Muscle of back (tissue), 13 donors: ENCODE results near the gene SFT2D1. TPM values are rescaled to one million over a fixed set of nuclear protein-coding genes. Genes with fewer than 3 reads are reported as not detected.
A peak's percentile ranks its signal among the peaks of the same experiment; 100 is the strongest.
"Not testable (repeated sequence)": the region's sequence is repeated elsewhere in the genome, so short reads cannot be mapped to it uniquely, and the experiment has no call there.

Experiments
- DNase-seq, 3 donors: peaks; one replicate each; pipeline versions ENCODE4 v3.0.0 to v3.0.0-alpha.2; 2013
- long read RNA-seq, 9 donors: transcript quantifications; one replicate each; lab custom pipeline, GENCODE V29; 2026
- polyA plus RNA-seq, 10 donors: library from polyadenylated mRNA; unstranded; fragments of 120-200 nt; gene quantifications; one replicate each; pipeline ENCODE4 v1.2.1, GENCODE V29; 2013; ENCODE audit not compliant: insufficient read length in 10 of 10

The SFT2D1 gene
- 10 to 100 TPM; 30.2 to 46.2 (median 36.5) TPM for polyA plus RNA-seq
- long read RNA-seq, donor 1, transcript SFT2D1-201 (8 exons, 1,079 nt), result major isoform, 15 of 34 reads
- long read RNA-seq, donor 1, partial matches to known transcripts, result 13 of 34 reads
- long read RNA-seq, donor 1, other reads (novel, unspliced or antisense), result 5 of 34 reads
- long read RNA-seq, donor 2, transcript SFT2D1-201 (8 exons, 1,079 nt), result major isoform, 18 of 34 reads
- long read RNA-seq, donor 2, partial matches to known transcripts, result 8 of 34 reads
- long read RNA-seq, donor 2, other reads (novel, unspliced or antisense), result 5 of 34 reads
- long read RNA-seq, donor 3, result 0 reads
- long read RNA-seq, donor 4, transcript SFT2D1-201 (8 exons, 1,079 nt), result major isoform, 21 of 29 reads
- long read RNA-seq, donor 4, partial matches to known transcripts, result 0 of 29 reads
- long read RNA-seq, donor 4, other reads (novel, unspliced or antisense), result 8 of 29 reads
- long read RNA-seq, donor 5, transcript SFT2D1-201 (8 exons, 1,079 nt), result major isoform, 28 of 39 reads
- long read RNA-seq, donor 5, partial matches to known transcripts, result 6 of 39 reads
- long read RNA-seq, donor 5, other reads (novel, unspliced or antisense), result 5 of 39 reads
- long read RNA-seq, donor 6, transcript SFT2D1-201 (8 exons, 1,079 nt), result major isoform, 24 of 38 reads
- long read RNA-seq, donor 6, partial matches to known transcripts, result 5 of 38 reads
- long read RNA-seq, donor 6, other reads (novel, unspliced or antisense), result 9 of 38 reads
- long read RNA-seq, donor 7, transcript SFT2D1-201 (8 exons, 1,079 nt), result major isoform, 13 of 14 reads
- long read RNA-seq, donor 7, partial matches to known transcripts, result 0 of 14 reads
- long read RNA-seq, donor 7, other reads (novel, unspliced or antisense), result 0 of 14 reads
- long read RNA-seq, donor 8, transcript SFT2D1-201 (8 exons, 1,079 nt), result major isoform, 17 of 28 reads
- long read RNA-seq, donor 8, partial matches to known transcripts, result 10 of 28 reads
- long read RNA-seq, donor 8, other reads (novel, unspliced or antisense), result 0 of 28 reads
- long read RNA-seq, donor 9, result 0 reads

DNA sequence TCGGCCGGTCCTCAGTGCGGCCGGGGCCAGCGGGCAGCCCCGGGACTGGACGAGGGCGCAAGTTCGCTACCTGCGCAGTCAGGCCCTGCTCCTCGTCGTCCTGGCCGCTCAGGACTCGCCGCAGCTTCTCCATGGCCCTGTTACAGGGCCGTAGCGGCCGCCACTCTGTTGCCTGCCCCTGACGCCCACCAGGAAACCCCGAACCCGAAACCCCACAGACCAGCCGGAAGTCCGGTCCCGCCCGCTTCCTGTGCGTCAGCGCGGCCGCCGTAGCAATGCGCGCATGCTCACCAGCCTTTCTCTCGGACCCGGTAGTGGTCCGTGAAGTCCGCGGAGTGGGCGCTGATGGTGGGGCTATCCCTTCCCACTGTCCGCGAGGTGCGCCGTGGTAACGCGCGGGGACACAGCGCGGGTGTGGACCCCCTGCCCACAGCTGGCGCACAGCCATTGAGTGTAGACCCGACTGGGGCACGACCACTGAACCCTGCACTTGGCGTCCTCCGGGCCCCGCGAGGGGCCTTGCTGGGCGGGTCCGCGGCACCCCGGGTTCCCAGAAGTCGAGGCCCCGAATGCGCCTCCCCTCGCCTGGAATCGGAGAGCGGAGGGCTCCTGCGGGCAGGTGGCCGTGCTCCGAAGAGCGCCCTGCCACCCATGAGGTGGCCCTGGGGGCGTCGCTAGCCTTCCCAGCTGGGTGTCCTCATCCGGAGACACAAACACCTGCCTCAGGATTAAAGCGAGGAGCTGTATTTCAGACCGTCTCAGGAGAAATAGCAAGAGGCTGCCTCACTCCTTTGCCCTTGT lies at the start of gene SFT2D1:
Gene SFT2D1, minus strand, starts transcription at position 197 of the 801 bp plus-strand sequence. Its CDS starts 64 bp downstream, at position 133.
- DNase-seq, result peak; percentile 78 to 96 (median 90)

GRCh38 chr6:166389119-166389518 lies 46.8 kb upstream of the SFT2D1 start:
- DNase-seq, result no peak

DNA sequence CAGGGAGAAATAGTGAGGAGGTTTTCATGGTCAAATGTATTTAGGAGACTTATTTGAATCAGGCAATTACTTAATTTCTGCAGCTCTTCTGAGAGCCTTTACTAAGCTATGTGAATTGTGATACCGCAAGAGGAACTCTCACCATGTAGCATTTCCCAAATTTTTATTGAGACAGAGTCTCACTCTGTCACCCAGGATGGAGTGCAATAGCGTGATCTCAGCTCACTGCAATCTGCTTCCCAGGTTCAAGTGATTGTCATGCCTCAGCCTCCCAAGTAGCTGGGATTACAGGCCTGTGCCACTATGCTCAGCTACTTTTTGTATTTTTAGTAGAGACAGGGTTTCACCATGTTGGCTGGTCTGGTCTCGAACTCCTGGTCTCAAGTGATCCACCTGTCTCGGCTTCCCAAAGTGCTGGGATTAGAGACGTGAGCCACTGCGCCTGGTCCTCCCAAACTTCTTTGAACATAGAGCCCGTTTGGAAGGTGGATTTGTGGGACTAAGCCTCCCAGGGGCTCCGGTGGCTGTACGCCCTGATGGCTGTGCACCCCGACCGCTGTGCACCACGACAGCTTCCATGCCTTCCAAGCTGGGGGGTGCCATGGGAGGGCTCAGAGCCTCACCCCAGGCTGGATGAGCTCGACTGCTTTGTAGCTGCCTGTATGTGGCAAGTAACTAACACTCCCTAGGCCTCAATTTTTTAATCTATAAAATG lies 46.1 kb upstream of the SFT2D1 start:
- DNase-seq, result no peak

DNA sequence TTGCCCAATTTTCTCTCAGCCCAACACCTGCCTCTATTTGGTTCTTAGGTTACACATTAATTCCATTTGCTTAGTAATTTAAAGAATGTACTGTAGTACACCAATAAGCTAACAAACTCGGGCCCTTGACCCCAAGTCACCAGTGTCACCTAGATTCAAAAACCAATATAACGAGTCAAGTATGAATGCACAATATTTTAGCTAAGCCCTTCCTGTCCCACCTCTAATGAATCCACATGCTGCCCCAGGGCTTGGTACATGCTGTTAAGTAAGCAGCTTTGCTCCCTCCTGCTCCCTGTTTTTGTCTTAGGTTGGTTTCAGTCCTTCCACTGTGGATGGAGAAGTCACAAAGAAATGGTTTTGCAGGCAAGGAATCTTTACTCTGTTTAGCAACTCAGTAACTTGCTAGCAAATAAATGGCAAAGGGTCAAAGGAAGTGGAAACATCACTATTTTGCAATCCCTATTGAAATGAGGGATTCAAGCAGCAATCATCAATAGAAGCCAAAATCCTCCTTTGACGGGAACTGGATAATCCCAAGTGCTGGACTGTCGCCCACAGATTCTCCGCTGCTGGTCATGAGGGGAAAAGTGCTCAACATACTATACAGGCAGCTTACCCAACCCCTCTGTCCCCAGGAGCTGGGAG lies 45.4 kb upstream of the SFT2D1 start:
- DNase-seq, result peak in 1 of 3 donors; percentile 22

DNA sequence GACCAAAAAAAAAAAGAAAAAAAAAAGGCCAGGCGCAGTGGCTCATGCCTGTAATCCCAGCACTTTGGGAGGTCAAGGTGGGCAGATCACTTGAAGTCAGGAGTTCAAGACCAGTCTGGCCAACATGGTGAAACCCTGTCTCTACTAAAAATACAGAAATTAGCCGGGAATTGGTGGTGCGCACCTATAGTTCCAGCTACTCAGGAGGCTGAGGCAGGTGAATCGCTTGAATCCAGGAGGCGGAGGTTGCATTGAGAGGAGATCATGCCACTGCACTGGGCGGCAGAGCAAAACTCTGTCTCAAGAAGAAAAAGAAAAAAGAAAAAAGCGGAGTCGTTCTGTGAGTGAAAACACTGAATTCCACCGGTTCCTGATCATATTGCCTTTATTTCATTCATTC lies 44.8 kb upstream of the SFT2D1 start:
- DNase-seq, result not testable (repeated sequence)

GRCh38 chr6:166386111-166386510 lies 43.8 kb upstream of the SFT2D1 start:
- DNase-seq, result no peak

DNA sequence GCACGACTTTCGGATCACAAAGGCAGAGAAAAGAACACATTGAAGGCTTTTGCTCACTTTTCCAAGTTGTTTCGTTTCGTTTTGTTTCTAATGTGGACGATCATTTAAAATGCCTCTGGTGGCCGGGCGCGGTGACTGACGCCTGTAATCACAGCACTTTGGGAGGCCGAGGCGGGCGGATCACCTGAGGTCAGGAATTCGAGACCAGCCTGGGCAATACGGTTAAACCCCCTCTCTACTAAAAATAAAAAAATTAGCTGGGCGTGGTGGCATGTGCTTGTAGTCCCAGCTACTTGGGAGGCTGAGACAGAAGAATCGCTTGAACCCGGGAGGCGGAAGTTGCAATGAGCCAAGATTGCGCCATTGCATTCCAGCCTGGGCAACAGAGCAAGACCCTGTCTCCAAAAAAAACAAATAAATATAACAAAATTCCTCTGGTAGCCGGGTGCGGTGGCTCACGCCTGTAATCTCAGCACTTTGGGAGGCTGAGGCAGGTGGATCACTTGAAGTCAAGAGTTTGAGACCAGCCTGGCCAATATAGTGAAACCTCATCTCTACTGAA lies 41.5 kb upstream of the SFT2D1 start:
- not testable (repeated sequence) for DNase-seq

DNA sequence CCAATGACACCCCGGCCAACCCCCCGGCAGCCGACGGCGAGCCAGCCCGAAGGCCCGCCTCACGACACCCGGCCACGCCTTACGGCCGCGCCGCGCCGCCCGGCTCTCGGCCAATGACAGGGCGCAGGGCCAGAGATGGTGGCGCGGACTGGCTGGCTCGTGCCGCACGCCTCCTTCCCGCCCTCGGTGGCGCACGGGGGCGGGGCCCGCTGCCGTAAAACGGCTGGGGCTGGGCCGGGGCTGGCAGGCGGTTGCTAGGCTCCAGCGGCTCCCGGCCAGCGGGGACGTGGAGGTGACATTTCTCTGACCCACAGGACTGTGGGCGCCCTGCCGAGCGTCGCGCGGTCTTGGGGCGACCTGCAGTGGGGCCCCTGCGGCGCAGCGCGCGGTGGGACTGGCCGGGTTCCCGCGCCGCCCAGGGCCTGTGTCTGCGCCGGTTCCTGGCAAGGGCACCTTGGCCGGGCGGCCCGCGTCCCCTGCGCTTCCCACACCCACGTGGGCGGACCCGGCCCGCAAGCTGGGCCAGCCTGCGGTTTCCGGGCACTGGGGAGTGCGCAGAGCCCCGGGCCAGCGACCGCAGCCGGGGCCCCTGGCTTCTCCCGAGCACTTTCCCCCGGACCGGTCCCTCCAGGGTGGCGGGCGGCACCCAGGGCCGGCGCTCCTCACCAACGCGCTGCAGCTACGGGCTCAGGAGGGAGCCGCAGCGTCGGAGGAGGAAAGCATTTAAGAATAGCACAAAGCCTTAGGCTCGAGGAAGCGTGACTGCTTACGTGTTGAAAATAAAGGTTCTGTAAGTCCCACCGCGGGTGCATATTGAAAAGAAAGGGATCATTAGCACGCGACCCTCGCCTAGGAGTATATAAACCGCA lies 40.8 kb upstream of the SFT2D1 start, which contains the start of gene MPC1:
Gene MPC1, minus strand, starts transcription at position 8 of the 869 bp plus-strand sequence. CDS start 64 bp downstream, outside the sequence.
- DNase-seq, result peak; percentile 95 to 99 (median 97)

GRCh38 chr6:166382500-166382932 lies 40.2 kb upstream of the SFT2D1 start:
- DNase-seq, result no peak

DNA sequence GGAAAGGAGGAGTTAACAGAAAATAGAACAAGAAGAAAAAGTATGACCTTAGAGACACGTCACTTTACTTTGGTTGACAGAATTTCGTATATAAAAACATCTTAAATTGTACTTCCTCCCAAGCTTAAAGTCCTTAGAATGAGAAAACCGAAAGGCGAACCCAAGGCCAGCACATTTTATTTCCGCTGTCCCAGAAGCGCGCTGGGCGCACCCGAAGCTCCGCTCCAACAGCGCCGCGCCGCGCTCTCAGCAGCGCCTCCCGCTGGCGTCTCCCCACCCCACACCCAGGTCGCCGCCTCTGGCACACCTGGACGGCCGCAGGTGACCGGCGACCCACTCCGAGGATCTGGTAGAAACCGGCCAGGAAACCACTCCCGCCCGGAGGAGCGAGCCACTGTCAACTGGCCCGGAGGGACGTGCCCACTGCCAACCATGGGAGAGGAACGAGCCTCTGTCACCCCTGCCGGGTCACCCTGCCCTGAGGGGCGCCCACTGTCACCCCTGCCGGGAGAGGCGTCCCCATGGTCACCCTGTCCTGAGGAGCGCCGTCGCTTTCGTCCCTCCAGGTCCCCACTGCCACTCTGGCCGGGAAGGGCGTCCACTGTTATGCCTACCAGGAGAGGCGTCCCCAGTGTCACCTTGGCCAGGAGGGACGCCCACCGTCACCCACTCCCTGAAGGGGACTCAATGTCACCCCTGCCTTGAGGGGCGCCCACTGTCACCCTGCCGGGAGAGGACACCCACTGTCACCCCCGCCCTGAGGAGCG lies 39.6 kb upstream of the SFT2D1 start:
- DNase-seq, result peak in 2 of 3 donors; percentile 71 to 82

- DNase-seq, result no peak
Measured at GRCh38 chr6:166381381-166381732, 39.0 kb upstream of the SFT2D1 start.

DNA sequence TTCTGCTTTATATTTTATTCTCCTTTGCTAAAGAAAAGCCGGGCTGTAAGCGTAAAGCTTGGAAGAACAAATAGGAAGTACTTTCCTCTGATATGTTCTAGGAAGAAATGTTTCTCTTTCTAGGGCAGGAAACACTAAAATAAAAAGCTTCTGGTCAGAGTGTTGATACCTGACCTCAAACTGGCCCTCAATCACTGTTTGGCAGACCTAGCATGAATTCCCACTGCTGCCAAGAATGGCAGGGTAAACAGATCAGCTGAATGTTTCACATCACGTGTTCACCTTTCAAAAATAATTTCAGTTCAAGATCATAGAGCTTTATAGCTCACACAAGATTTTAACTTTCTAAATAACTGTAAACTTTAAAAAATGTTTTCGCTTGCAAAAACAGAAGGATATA lies 37.5 kb upstream of the SFT2D1 start:
- DNase-seq, result no peak

- no peak for DNase-seq
Measured at GRCh38 chr6:166379103-166379586, 36.8 kb upstream of the SFT2D1 start.

DNA sequence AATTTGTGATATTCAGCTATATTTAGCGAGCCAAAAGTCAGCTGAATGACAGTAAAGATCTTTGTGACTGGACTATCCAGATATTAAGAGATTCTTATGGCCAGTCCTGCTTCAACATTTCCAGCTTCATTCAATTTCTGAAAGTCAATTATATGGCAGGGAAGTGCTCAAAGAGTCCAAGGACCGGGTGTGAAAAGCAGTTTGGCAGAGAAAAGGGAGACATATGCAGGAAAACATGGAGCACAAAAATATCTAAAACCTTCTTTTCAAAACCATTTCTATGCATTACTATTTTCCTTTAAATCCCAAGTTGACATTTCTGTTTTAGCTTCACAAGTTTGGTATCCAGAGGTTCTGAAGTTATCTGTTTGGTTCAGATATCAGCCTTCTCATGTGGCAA lies 35.4 kb upstream of the SFT2D1 start:
- no peak for DNase-seq

GRCh38 chr6:166375013-166375412 lies 32.7 kb upstream of the SFT2D1 start:
- no peak for DNase-seq

DNA sequence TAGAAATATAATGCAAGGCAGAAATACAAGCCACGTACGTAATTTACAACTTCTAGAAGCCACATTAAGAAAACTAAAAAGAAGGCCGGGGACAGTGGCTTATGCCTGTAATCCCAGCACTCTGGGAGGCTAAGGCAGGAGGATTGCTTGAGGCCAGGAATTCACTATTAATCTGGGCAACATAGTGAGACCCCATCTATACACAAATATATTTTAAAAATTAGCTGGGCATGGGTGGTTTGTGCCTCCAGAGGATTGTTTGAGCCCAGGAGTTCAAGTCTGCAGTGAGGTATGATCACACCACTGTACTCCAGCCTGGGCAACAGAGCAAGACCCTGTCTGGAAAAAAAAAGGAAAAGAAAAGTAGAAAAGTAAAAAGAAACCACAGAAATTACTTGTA lies 28.1 kb upstream of the SFT2D1 start:
- DNase-seq, result no peak

DNA sequence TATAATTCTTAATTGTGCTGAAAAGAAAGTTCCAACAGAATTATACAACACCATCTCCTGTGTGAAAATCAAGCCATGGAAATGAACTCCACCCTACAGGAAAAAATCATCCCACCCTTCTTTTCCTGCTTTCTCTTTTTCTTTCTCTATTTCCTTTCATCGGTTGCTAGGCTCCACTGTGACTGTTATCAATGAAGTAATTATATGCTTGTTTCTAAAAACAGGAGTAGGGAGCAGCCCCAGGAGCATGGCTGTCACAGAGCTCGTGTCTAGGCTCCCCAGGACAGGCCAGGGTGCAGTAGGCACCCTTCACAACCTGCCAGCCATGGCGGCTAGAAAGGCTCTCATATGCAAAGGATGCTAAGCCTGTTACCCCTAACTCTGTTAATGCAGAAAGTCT lies 27.4 kb upstream of the SFT2D1 start:
- DNase-seq, result no peak

DNA sequence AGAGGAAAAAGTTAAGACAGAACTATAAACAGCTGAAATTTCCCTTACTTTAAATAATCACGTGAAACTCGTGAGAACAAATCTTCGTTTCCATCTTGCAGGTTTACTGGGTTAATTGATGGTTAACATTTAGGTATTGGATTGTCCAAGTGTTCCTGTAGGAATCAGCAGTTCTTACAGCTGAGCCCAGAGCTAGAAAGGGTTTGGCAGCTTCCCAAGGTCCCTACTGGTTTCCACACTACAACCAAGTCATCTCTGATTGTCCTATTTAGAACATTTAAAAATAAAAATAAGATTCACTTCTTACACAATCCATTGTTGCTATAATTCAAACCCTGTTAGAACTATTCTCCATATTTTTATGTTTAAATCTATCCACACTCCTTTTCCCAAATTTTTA lies 24.6 kb upstream of the SFT2D1 start:
- DNase-seq, result no peak
